Stimulated activated effector memory CD8-positive, alpha-beta T cell treated with anti-CD3 and anti-CD28 coated beads, Interleukin-12 subunit alpha, Interleukin-12 subunit beta, amount 100 ng/mL, for 72 hours (primary cell): ENCODE results near the gene SNRNP48.
A peak's percentile ranks its signal among the peaks of the same experiment; 100 is the strongest.

Experiments used
- ATAC-seq: fragments of 150-1000 bp; cut with Tn5 transposase; 2 replicates; pipeline ENCODE4 v1.10.0; 2021
- DNase-seq, 2 donors: peaks; one replicate each; pipeline ENCODE4 v3.0.0; 2021 to 2022; ENCODE audit warnings: low spot score in 2 of 2
- H3K27ac Mint-ChIP-seq: one replicate; pipeline ENCODE4 v1.8.0; 2022; ENCODE audit warnings: mild to moderate bottlenecking, mixed read lengths
- H3K36me3 Mint-ChIP-seq: one replicate; pipeline ENCODE4 v1.8.0; 2022; ENCODE audit warnings: mild to moderate bottlenecking, mixed read lengths
- H3K4me1 Mint-ChIP-seq: one replicate; pipeline ENCODE4 v1.8.0; 2022; ENCODE audit warnings: mixed read lengths
- H3K4me3 Mint-ChIP-seq: one replicate; pipeline ENCODE4 v1.8.0; 2022; ENCODE audit warnings: mild to moderate bottlenecking, mixed read lengths
- H3K9me3 Mint-ChIP-seq: one replicate; pipeline ENCODE4 v1.8.0; 2022; ENCODE audit warnings: mixed read lengths

Gene SNRNP48

DNA sequence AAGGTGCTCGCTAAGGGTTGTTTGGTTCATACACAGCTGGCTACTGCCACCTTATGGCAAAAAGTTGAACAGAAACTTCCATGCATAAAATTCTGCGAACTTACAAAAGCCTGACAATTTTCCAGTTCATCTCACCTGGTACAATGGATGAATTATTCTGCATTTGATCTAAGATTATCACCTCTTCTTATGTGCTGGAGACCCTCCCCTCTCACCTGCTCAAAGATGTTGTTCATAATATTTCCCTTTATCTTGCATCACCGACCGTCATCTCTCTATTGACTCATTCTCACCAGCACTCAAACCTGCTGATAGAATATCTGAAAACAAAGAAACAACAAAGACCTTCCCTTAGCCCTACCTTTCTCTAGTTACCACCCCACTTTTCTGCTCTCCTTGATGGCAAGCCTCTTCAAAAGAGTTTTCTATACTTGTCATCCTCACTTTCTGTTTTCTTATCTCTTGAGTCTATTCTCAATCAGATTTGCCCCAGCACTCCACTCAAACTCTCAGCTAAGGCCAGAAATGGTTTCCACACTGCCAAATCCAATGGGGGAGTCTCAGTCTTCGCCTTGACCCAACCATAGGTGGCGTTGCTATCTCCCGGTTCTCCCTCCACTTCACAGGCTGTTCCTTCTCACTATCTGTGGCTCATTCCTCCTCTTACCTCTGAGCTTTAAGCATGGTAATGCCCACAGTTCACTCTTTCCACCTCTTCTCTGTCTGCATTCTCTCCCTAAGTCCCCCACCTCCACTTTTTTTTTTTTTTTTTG lies 25.8 kb downstream of the SNRNP48 start:
- no peak overlapping the region for H3K27ac Mint-ChIP-seq
- H3K4me3 Mint-ChIP-seq: no peak overlapping the region

DNA sequence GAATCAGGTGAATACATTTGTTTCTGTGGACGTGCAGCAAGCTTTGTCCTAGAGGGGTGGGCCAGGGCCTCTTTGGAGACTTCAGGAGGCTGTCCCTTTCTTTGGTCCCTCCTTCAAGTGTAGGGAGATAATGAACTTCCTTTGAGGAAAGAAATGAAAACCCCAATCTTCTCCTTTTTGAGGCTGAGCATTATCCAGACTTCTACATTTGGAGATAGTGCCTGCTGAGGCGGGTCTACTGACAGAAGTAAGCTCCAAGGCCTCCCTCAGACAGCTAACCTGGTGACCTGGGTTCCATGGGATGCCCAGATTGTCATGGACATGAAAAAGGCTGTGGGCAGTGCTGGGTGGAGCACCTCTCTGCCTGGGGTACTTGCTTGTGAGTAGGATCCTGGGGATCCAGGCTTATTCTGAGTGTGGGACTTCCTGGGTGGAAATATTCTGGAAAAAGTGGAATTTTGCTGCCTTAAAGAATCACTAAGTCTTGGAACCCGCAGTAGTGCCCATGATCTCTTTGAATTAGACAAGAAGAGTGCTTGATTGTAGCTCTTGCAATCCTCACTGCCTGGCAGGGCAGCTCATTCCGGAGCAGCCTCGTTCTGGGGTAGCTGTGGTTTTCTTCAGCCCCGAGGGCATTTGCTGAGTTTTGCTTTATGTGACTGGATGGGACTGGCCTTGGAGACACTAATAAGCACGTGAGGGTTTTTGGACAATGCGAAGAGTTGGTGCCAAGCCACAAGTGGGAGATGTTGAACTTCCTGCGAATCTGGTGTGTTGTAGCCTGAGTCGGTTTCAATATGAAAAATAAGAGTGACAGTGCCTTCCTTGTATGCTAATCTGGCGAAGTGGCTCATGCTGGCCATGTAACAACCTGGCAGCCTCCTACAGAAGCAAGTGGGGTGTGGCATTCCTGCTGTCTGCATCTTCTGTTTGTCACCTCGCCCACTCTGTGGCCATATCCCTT lies 28.1 kb downstream of the SNRNP48 start:
- Mint-ChIP-seq H3K4me3 (no peak overlapping the region), H3K36me3 (no peaks in the 10 kb centered on the region), H3K9me3 (no peaks in the 10 kb centered on the region), H3K27ac (peak overlapping the region; percentile 75), H3K4me1 (peaks cover 17% of the 10 kb centered on the region)
- DNase-seq: no peak
- ATAC-seq: peak; percentile 75

More for the DNA sequence above, 25.8 kb downstream of the SNRNP48 start:
- Mint-ChIP-seq H3K36me3 (peaks cover 2% of the 10 kb centered on the region), H3K9me3 (no peaks in the 10 kb centered on the region), H3K4me1 (peaks cover 17% of the 10 kb centered on the region)
- DNase-seq: no peak
- peak; percentile 47 for ATAC-seq

DNA sequence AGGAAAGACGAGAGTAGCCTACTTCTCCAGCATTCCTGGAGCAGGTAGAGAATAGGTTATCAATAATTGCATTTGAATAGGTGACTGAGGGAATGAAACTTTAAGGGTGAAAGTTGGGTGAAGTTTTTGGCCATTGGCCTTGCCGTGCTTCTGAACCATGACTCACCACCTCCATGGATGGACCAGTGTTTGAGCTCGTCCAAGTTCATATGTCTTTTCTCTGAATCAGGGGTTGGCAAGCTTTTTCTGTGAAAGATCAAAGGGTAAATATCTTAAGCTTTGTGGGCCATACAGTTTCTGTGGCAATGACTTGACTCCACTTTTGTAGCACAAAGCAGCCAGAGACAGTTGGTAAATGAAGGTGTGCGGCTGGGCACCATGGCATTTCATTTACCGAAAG lies 31.8 kb downstream of the SNRNP48 start:
- H3K4me1 Mint-ChIP-seq: peaks cover 11% of the 10 kb centered on the region
- H3K36me3 Mint-ChIP-seq: no peaks in the 10 kb centered on the region
- ATAC-seq (no peak), DNase-seq (no peak)
- H3K27ac Mint-ChIP-seq: no peak overlapping the region
- H3K4me3 Mint-ChIP-seq: no peak overlapping the region
- no peaks in the 10 kb centered on the region for H3K9me3 Mint-ChIP-seq

DNA sequence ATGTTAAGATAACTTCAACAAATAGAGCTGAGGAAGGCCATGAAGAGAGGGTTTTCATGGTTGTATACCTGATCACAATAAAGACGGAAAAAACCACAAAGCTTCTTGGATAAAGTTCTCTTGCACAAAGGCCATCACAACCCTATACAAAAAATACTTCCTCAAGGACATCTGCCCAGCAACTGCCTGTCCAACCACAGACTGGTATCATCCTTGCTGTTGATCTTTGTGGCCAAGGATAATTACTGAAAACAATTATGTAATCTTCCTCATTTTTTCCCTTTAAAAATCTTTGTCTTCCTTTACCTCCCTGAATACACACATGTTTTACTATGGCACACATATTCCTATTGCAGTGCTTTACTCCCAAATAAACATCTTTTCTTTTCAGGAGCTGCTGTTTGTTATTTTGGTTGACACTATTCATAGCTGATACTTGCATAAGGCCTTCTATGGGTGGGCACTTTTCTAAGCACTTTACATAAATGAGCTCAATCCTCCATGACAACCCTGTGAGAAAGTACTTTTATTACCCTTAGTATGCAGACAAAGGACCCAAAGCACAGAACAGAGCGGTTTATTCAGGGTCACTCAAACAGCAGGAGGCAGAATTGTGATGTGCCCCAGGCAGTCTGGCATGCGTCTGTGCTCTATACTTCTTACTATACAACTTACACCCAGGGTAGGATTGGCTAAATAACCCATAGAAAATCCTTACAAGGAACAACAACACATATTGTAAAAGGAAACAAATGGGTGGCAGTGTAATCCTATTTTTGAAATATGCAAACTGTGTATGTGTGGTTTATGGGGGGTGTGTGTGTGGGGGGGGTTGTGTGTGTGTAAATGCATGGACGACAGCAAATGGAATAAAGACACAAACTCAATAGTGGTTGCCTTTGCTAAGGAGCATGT lies 35.1 kb downstream of the SNRNP48 start:
- DNase-seq: no peak
- Mint-ChIP-seq H3K36me3 (no peaks in the 10 kb centered on the region), H3K4me3 (no peak overlapping the region), H3K4me1 (no peaks in the 10 kb centered on the region), H3K9me3 (no peaks in the 10 kb centered on the region), H3K27ac (no peak overlapping the region)
- no peak for ATAC-seq

DNA sequence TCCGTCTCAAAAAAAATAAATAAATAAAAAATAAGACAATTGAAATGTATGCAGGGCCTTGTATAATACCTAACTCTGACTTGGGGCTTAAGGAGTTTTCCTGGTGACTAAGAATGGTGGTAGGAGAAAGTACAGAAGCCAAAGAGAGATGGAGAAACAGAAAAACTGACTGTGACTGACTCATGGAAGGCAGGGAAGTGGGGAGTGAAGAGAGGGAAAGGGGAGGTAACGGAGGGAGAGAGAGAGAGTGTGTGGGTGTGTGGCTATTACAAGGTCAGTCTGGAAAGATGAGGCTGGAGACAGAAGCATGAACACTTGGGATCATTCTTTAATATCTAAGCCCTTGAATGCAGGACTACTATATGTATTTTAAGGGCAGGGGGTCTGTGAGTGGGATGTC lies 38.5 kb downstream of the SNRNP48 start:
- no peaks in the 10 kb centered on the region for H3K4me1 Mint-ChIP-seq
- H3K27ac Mint-ChIP-seq: no peak overlapping the region
- ATAC-seq (no peak), DNase-seq (no peak)
- H3K4me3 Mint-ChIP-seq: no peak overlapping the region
- H3K36me3 Mint-ChIP-seq: no peaks in the 10 kb centered on the region
- no peaks in the 10 kb centered on the region for H3K9me3 Mint-ChIP-seq

DNA sequence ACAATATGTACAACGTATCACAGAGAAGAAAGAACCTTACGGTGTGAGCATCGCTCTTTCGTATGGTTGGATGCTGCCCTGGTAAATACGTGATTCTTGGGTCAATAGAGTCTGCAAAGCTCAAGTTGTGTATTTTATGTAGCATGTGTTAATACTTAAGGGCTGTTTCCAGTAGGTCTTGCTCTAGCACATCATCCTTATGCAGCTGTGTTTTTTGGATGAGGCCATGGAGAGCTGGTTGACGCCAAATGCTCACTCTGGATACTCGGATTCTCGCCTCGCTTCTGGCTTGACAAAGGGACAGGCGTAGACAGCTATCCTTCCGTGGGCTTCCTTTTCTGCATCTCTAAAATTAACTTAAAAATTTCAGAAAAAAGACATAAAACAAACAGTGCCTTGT lies 38.9 kb downstream of the SNRNP48 start:
- no peak overlapping the region for H3K4me3 Mint-ChIP-seq
- H3K4me1 Mint-ChIP-seq: no peaks in the 10 kb centered on the region
- H3K36me3 Mint-ChIP-seq: no peaks in the 10 kb centered on the region
- no peak overlapping the region for H3K27ac Mint-ChIP-seq
- H3K9me3 Mint-ChIP-seq: no peaks in the 10 kb centered on the region
- ATAC-seq (no peak), DNase-seq (no peak)

DNA sequence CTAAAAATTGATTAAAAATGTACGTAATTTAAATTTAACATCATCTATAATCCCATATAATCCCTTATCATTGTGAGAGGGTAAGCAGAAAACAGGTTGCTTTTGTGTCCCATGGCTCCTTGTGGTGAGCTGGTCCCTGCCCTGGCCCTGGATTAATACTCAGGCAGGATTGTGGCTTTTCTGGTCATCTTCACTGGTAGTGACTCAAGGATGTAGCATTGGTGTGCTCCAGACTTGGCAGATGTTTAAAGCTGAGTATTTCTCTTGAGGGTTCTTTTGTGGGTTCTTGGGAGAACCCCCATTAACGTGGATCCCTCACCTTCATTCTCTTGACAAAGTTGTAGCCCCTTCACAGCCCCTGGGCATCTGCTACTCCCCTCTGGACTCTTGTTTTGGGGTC lies 39.3 kb downstream of the SNRNP48 start:
- no peaks in the 10 kb centered on the region for H3K9me3 Mint-ChIP-seq
- ATAC-seq: no peak
- H3K4me1 Mint-ChIP-seq: no peaks in the 10 kb centered on the region

DNA sequence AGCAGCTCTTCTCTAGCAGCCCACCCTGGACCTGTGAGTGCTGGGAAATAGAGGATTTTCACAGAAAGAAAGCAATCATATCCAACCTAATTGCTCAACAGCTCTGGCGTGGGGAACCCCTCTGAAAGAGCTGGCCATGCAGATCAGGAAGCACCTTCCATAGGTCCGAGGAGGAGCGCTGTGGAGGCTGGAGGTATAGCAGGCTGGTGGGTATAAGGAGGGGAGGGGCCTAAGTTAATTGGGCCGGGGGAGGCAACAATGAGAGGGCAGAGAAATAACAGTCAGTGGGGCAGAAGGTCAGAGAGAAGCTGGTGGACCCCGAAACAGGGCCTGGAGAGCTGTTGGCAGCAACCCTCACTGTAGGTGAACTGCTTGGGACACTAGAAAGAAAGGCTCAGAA lies 40.8 kb downstream of the SNRNP48 start:
- Mint-ChIP-seq H3K4me3 (no peak overlapping the region), H3K4me1 (no peaks in the 10 kb centered on the region), H3K27ac (no peak overlapping the region), H3K36me3 (no peaks in the 10 kb centered on the region), H3K9me3 (no peaks in the 10 kb centered on the region)
- DNase-seq (no peak), ATAC-seq (no peak)

More for the DNA sequence above, 39.3 kb downstream of the SNRNP48 start:
- no peaks in the 10 kb centered on the region for H3K36me3 Mint-ChIP-seq
- H3K4me3 Mint-ChIP-seq: no peak overlapping the region
- DNase-seq: no peak
- H3K27ac Mint-ChIP-seq: no peak overlapping the region

DNA sequence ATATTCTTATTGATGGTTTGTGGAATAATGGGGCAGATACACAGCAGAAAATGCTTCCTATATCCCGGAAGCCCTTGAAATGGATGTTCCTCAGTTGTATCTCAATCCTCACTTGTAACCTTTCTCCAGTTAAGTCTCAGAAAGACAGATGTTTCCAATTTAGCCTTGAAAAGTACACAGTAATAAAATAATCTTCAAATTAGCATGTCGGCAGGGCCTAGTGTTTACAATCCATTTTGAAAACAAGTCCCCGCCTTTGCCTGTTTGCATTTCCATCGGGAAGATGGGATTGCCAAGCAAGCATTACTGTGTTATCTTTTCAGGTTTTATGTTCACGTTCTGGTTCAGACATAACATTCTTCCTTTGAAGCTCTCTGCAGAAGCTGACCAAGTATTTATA lies 41.5 kb downstream of the SNRNP48 start:
- no peaks in the 10 kb centered on the region for H3K4me1 Mint-ChIP-seq
- H3K9me3 Mint-ChIP-seq: no peaks in the 10 kb centered on the region
- no peaks in the 10 kb centered on the region for H3K36me3 Mint-ChIP-seq
- no peak for DNase-seq
- ATAC-seq: no peak
- no peak overlapping the region for H3K27ac Mint-ChIP-seq
- no peak overlapping the region for H3K4me3 Mint-ChIP-seq

DNA sequence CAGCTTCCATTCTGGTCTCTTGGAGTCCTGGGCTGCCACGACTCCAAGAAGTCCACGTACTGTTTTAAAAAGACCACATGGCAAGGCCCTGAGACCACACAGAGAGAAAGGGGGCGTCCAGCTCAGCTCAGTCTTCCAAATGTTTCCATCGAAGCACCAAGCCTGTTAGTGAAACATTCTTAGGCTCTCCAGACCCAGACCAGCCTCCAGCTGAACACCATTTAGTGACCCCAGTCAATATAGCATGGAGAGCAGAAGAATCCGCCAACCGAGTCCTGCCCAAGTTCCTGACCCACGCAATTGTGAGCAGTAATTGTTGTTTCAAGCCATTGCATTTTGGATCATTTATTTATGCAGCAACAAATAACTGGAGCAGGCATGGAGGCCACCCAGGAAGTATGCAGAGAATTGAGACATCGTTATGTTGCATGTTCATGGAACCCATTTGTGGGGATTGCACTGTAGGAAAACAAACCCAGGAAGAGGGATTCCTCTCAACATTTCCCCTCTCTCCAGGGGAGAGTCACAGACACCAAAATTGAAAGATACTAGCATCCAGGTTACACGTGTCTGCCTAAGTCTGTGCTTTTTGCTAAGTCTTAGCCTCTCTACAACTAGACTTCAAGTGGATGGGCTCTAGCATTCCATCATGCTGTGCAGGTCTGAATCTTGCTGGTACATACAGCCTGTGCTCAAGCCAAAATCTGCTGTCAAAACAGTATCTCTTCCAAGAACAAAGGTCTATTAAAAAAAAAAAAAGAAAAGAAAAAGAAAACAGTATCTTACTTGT lies 42.7 kb downstream of the SNRNP48 start:
- no peak overlapping the region for H3K27ac Mint-ChIP-seq
- H3K4me3 Mint-ChIP-seq: no peak overlapping the region
- no peaks in the 10 kb centered on the region for H3K4me1 Mint-ChIP-seq
- H3K9me3 Mint-ChIP-seq: no peaks in the 10 kb centered on the region
- DNase-seq (no peak), ATAC-seq (no peak)
- H3K36me3 Mint-ChIP-seq: no peaks in the 10 kb centered on the region

DNA sequence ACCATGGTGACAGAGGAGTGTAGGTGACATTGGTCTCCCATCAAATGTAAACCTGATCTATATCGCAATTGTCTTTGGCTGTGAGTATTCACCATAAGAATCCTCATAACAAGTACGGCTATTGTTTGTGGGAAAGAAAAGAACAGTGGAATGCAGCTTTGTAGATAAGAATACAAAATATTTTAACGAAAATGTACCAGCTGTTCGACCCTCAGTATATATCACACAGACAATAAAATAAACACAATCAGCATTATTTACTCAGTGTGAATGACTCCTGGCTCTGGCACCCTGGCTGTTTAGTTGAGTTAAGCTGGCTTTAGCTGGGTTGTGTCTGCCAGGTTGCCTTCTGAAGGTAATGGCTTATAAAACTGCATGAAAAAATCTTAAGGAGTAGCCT lies 43.4 kb downstream of the SNRNP48 start:
- ATAC-seq (no peak), DNase-seq (no peak)
- no peak overlapping the region for H3K4me3 Mint-ChIP-seq
- H3K9me3 Mint-ChIP-seq: no peaks in the 10 kb centered on the region
- no peaks in the 10 kb centered on the region for H3K4me1 Mint-ChIP-seq
- H3K36me3 Mint-ChIP-seq: no peaks in the 10 kb centered on the region
- H3K27ac Mint-ChIP-seq: no peak overlapping the region

DNA sequence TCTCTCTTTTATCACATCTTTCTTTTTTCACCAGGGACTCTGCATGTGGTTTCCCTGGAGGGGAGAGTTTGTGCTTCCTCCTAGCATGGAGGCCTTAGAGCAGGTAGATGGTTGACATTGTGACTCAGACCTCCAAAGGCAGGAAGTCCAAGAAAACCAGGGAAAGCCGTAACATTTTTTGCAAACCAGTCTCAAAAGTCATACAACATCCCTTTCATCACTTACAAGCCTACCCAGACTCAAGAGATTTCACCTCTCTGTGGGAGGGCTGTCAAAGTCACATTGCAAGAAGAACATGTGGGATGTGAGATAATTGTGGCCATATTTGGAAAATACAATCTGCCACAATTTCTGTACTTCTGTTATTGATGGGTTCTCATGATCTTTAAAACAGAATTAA lies 46.2 kb downstream of the SNRNP48 start:
- ATAC-seq (no peak), DNase-seq (no peak)
- Mint-ChIP-seq H3K9me3 (no peaks in the 10 kb centered on the region), H3K27ac (no peak overlapping the region), H3K36me3 (no peaks in the 10 kb centered on the region), H3K4me3 (no peak overlapping the region), H3K4me1 (no peaks in the 10 kb centered on the region)

DNA sequence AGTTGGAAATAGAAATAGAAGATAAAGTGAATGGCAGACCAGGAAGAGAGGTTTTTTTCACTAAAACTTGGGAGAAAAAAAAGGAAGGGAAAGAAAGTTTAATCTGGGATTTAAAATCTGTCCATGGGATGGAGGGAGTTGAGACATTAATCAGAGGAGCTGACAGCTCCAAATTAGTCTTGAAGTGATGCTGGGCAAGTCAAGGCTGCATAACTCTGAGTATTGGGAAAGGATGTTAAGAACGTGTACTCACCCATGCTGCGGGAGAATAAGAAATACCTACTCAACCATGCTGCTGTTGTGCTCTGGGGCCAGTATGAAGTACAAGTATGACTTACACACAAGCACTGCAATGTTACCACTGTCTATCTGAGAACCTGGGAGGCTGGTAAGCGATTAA lies 47.5 kb downstream of the SNRNP48 start:
- no peaks in the 10 kb centered on the region for H3K4me1 Mint-ChIP-seq

DNA sequence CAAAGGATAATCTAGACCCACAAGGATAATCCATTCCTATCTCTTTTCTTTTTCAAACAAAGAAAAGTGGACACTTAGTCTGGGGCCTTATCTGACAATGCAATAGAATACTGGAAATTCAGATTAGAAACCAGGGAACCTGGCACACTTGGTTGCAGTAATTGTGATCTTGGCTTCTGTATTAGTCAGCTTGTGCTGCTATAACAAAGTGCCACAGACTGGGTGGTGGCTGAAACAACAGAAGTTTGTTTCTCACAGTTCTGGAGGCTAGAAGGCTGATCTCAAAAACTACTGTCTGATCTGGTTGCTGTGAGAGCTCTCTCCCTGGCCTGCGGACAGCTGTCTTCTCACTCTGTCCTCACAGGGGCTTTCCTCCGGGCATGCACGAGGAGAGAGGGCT lies 49.4 kb downstream of the SNRNP48 start:
- Mint-ChIP-seq H3K27ac (no peak overlapping the region), H3K4me1 (no peaks in the 10 kb centered on the region), H3K36me3 (no peaks in the 10 kb centered on the region), H3K4me3 (no peak overlapping the region), H3K9me3 (no peaks in the 10 kb centered on the region)
- no peak for ATAC-seq
- DNase-seq: no peak

More for the DNA sequence above, 47.5 kb downstream of the SNRNP48 start:
- Mint-ChIP-seq H3K36me3 (no peaks in the 10 kb centered on the region), H3K9me3 (no peaks in the 10 kb centered on the region), H3K4me3 (no peak overlapping the region), H3K27ac (no peak overlapping the region)
- no peak for ATAC-seq
- no peak for DNase-seq
